Suppressor macrophage treated with lipopolysaccharide for 4 hours (primary cell): ENCODE measurements around the gene DBX1.
A peak's percentile ranks its signal among the peaks of the same experiment; 100 is the strongest.

Experiments used
- DNase-seq: peaks from one replicate; pipeline ENCODE4 v3.0.0-alpha.2; 2020

DBX1 gene

DNA sequence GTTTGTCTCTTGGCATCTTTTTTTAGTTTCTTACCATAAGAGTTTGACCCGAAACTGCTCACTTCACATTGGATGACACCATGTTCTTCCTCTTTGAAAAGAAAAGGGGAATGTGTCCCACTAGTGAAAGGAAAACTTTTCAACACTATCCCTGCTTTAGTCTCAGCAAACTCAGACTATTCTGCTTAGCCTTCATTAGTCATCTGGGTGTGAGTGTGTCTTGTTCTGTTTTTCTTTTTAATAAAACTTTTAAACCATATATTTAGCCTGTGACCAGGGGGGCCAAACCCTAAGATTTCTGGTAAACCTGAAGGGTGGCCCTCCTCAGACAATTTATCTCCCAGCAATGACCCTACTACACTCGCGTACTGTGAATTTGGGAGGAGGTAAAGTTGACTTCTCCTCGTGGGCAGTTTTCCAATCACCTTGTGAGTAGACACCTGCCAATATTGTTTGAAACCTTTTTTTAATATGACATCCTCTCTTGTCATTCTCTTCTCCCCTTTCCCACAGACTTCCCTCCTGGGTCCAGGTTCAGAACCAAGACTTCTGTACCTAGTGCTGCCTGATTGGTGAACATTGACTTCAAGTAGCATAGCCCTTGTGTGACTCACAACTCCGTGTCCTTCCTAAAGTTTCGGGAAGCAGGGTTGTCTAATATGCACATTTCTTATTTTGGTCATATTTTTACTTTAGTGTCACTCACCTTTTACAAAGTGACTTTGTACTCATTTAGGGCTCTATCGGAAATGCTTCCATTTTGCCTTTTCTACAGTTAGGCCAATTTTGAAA, 39.9 kb downstream of the DBX1 start:
- no peak for DNase-seq

DNA sequence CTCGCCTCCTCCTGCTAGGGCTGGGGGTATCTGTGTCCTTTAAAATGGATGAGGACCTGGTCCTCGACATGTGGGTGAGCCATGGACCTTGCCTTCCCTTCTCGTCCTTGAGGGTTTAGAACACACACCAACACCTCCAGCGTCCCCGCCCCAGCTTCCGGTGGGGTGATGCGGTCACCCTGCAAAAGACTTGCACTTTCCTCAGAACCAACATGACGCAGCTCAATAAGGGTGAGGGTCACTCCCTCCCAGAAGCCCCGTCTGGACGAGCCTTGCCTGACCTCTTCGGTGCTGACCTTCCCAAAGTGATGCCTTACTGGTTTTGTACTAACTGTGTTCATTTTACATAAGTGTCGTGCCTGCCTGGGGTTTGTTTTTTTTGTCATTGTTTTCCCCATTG, 41.0 kb downstream of the DBX1 start:
- no peak for DNase-seq

DNA sequence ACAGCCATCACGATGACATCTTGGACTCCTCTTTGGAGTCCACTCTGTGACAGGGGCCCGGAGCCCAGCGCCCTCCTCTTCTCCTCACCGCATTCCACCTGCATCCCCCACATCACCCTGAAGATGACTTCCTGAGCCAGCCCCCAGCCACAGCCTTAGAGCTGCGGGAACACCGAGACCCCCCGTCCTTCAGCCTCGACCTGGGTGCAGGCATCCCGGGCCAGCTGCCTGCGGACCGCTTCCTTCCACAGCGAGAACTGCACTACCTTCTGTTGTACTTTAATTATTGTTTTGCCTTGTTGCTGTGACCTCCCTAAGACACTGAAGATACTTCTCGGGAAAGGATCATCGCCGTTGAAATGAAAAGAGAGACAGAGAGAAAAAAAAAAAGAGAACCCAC, 42.1 kb downstream of the DBX1 start:
- no peak for DNase-seq

GRCh38 chr11:20117291-20117690, 43.0 kb downstream of the DBX1 start:
- DNase-seq, result no peak

GRCh38 chr11:20116825-20117224, 43.5 kb downstream of the DBX1 start:
- no peak for DNase-seq

DNA sequence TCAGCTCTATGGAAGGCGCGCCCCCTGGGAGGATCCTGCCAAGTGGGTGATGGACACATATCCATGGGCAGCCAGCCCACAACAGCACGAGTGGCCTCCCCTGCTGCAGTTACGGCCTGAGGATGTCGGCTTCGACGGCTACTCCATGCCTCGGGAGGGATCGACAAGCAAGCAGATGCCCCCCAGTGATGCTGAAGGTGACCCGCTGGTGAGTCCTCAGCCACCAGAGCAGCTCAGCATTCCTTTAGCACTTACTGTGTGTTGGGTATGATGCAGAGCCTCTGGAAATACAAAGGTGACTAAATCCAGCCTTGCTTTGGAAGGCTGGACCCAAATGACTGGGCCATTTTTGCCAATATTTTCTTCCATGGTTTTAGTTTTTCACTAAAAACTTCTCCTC, 45.7 kb downstream of the DBX1 start:
- no peak for DNase-seq

DNA sequence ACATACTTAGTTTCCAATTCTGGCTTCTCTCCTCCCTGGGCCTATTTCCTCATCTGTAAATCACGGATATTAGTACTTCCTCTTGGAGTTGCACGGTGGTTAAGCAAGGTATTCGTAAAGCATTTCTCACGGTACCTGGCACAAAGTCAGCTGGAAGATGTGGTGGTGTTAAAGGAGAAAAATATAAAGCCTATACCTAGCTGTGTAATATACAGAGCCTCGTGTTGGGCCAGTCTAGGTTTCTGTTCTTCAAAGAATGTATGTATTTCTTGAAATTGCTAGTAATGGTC, 47.2 kb downstream of the DBX1 start:
- no peak for DNase-seq

DNA sequence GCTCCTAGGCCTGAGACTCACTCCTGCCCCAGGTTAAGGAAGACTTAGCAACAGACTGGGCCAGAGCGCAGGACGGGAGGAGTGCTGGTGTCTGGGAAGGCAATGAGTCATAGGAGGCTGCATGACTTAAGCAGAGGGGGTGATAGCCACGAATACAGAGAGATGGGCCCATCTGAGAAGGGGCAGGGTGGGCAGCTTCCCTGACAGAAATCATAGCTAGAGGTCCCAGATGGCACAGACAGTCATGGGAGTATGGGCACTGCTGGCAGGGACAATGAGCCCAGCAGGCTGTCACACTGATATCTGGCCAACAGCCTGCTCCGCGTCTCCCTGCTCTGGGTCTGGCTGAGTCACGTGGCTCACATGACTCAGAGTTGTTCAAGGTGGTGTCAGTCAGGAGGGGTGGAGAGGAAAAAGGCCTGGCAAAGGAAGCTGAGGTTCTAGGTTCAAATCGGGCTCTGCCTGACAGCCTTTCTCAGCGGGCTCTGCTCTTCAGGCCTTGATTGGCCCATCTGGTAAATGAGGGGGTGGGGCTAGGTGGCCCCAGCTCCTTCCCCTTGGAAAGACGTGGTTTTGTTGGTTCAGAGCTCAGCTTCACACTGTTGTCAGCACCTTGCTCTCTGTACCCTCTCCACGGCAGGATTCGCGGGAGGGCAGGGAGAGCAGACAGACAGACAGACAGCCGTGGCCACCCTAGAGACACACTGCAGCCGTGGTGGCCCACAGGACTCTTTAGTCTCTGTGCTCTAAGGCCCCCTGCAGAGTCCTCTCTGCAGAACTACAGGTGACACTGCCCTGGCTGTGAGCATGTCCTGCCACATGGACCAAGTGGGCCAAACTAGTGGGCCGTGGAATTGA, 47.8 kb downstream of the DBX1 start:
- peak; percentile 28 for DNase-seq

- no peak for DNase-seq
These were observed 48.4 kb downstream of the DBX1 start for GRCh38 chr11:20111871-20112270.

DNA sequence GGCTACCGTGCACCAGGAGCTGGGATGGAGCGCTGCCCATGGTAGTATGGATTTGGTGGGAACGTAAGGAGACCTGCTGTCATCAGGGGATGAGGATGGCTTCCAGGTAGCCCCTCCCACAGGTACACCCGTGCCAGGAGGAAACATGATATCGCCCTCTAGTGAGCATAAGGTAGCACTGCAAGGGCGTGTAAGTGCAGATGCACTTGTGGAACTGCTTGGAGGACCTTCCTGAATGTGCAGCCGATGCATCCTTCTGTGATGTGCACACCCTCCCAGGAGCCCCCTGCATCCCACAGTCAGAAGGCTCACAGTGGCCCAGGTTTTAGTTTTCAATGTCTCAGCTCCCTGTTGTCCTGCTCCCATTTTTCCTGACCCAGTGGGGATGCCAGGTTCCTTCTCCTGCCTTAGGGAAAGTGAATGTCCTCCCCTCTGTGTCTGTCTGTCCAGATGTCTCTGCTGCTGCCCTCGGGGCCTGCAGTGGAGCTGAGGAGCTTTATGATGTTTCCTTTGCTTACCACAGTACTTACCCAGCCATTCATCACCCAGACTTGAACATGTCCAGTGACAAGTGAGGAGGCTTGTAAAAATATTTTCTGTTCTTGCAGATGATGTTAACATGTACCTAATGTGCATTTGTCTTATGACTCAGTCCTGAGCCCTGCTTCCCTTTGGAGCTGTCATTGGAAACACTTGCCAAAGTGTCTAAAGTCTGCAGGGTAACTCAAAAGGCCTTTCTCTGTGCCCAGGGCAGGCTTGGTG, 49.2 kb downstream of the DBX1 start:
- peak; percentile 26 for DNase-seq

GRCh38 chr11:20109731-20110445, 50.4 kb downstream of the DBX1 start:
- DNase-seq, result no peak
